SK-MEL-5 (cell line): ENCODE measurements around the gene CACYBP. TPM values are rescaled to one million over a fixed set of nuclear protein-coding genes. Genes with fewer than 3 reads are reported as not detected.
"Not testable (repeated sequence)": the region's sequence is repeated elsewhere in the genome, so short reads cannot be mapped to it uniquely, and the experiment has no call there.

Experiments used
- DNase-seq: peaks from one replicate; pipeline ENCODE4 v3.0.0-alpha.2; 2016; ENCODE audit warnings: low read depth, low spot score
- in situ Hi-C: cut with HindIII; loops from 2 replicates; pipeline ENCODE4 v1.10.0; 2016; ENCODE audit warnings: low sequenced_read_pairs, high pct_unique_total_duplicates, low pct_unique_long_range_greater_than_20kb
- small RNA-seq, 2 experiments: library from RNA; depleted of rRNA; stranded (forward); fragments of <200 nt; gene quantifications; one replicate each; pipeline ENCODE3, GENCODE V24; 2014
- total RNA-seq: library from RNA; depleted of rRNA; stranded (reverse); fragments of >200 nt; shearing (Covaris generic); gene quantifications from 2 replicates; pipeline ENCODE4 v1.2.3, GENCODE V29; 2014; rRNA removed

CACYBP gene
- total RNA-seq, 1 experiment from 2014 or later, result 485 TPM

DNA sequence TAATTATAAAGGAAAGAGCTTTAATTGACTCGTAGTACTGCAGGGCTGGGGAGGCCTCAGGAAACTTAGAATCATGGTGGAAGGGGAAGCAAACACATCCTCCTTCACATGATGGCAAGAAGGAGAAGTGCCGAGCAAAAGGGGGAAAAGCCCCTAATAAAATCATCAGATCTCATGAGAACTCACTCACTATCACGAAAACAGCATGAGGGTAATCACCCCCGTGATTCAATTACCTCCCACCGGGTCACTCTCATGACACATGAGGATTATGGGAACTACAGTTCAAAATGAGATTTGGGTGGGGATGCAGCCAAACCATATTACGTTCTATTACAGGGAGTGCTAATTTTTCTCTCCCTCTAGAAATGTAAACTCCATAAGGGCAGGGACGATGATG lies 37.7 kb downstream of the CACYBP start:
- in situ Hi-C loops, result no loop called here
- no peak for DNase-seq

DNA sequence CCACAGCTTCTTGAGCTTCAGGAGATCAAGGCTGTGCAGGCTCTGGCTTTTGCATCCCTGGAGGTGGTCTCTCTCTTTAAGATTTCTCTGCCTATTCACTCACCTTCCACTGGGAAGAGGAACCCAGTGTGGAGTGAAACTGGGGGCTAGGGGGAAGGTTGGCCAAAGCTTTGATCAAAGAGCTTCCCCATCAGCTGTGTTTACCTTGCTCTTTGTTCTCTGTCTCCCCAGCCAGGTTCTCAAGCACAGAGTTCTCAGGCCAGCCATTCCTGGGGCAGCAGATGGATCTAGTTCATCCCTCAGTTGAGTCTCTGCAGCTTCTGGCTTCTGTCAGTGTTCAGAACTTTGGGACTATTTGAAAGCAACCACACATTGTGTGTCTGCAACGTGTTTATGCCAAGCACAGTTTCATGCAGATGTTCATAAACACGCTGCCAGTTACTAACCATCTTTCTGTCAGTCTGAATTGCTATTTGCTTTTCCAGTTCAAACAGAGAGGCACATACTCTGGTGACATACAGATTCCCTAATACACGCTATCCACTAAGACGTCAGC lies 40.7 kb downstream of the CACYBP start:
- no peak for DNase-seq
- in situ Hi-C loops, result no loop called here

DNA sequence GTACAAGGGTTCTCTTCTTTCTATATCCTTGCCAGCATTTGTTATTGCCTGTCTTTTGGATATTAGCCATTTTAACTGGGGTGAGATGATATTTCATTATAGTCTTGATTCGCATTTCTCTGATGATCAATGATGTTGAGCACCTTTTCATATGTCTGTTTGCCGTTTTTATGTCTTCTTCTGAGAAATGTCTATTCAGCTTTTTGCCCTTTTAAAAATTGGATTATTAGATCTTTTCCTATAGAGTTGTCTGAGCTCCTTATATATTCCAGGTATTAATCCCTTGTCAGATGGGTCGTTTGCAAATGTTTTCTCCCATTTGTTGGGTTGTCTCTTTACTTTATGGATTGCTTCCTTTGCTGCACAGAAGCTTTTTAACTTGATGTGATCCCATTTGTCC lies 42.9 kb downstream of the CACYBP start:
- no peak for DNase-seq
- in situ Hi-C loops, result no loop called here

DNA sequence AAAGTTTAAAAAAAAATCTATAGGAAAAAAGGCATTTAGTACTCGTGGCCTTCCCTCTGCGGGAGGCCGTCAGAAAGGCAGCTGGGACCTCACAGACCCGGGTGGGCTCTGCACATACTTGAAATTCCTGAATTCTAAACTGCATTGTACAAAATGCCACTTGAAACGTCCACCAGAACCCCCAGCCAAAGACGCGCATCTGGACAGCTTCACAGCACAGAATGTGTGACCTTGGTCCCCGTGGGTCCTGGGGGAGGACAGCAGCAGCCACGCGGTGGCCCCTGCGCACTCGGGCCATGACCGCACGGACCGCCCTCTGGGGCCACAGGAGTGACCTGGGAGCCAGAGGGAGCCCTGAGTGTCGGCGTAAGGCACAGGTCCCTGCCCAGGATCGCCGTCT lies 44.1 kb downstream of the CACYBP start:
- in situ Hi-C loops, result no loop called here

DNA sequence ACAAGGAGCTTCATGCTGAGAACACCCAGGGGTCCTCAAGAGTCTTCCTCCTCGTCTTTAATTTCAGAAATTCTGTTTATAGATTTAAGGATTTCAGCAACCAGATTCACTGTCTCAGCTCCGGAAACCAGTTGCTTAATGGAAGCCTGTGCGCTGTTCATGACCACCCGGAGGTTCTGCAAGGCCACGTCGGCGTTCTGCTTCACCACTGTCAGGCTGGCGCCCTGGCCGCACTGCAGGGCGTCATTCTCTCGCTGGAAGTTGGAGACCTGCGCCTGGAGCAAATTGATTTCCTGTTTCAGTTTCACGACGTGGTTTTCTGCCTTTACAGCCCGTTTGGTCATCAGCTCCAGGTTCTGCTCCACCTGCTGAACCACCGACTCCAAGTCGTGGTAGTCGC lies 44.8 kb downstream of the CACYBP start:
- DNase-seq, in situ Hi-C loops: not testable (repeated sequence)

More for the DNA sequence above, 44.1 kb downstream of the CACYBP start:
- DNase-seq, result no peak

DNA sequence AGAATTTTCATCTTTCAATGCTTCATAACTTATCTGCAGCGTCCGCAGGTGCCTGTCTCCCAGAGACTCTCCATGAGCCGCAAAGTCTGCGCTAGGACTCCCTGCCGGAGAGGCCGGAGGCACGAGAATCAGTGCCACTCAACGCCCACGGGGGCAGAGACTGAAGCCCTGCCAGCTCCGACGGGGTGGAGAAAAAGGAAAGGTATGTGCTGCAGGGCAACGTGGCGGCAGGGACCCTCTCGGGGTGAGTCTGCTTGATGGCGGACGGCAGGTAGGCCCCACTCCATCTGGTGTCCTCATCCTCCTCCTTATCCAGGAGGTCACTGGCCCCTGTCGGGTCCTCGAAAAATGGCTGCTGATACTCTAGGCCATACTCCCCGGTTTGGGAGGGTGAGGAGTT lies 45.4 kb downstream of the CACYBP start:
- no peak for DNase-seq

DNA sequence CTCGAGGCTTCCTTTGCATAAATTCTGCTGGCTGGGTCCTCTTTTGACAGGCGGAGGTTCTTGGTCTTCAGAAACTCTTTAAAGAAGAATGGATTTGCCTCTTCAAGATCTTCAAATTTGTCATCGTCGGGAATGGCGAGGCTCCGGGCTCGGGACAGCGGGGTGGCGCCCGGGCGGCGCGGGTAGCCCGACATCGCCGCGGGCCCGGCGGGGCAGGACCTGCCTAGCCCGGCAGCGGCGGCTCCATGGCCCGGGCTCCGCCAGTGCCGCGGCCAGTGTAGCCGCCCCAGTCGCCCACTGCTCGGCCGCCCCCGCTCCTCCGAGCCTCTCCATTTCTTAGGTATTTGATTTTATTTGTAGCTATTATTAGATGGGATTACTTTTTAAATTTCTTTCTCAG lies 45.8 kb downstream of the CACYBP start:
- in situ Hi-C loops, result no loop called here
- DNase-seq, result no peak

More for the DNA sequence above, 45.4 kb downstream of the CACYBP start:
- in situ Hi-C loops, result no loop called here

DNA sequence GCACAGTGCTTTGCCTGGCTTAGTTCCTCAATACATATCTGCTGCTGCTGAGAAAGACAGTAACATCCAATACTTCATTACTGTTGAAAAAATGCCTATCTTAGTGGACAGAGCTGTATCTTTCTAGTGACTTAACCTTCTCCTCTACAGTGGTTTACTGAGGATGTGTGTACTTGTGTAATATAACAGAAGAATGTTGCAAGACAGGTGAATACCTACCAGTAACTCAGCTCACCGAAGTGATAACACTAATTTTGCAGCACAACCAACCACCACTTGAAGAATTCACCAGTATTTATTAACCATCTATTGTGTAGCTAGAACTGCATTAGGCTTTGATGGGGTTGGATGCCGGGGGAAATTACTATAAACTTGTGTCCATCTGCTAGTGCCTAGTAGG lies 51.2 kb downstream of the CACYBP start:
- in situ Hi-C loops, result no loop called here
- no peak for DNase-seq

DNA sequence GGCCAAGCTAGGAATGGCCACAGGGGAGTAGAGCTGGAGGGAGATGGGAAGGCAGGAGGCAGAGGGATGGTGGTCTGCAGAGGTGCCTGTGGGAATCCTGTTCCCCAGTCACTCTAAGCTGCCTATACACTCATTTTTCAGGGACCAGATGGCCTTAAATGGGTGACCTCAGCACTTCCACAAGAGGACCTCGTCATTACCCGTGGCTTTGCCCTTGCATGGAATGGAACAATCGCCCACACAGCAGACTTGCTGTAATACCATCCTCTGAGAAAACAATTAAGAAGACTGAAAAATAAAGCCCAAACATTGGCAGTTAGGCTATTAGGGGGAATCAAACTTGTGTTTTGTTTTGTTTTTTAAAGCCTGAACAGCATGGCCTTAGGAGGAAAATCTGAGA lies 55.0 kb downstream of the CACYBP start:
- in situ Hi-C loops, result no loop called here
- no peak for DNase-seq

Small RNA genes lying within 50 kb of the gene (small RNA-seq; reads per million reads assigned to genes)
- gene RF00019, result 0 reads per million in 2 experiments
- 0 reads per million in 2 experiments for gene RNU6-307P

Other genes starting within 250 kb of the CACYBP start
- 34.2 and 37.4 TPM in 2 replicates for gene MRPS14, start 23.5 kb downstream of the CACYBP start, total RNA-seq
- not detected in 2 replicates for gene TNN, start 67.9 kb downstream of the CACYBP start, total RNA-seq
- gene KIAA0040, start 192.8 kb downstream of the CACYBP start, total RNA-seq, result 1.1 and 1.5 TPM in 2 replicates